Activated B cell treated with CpG ODN at 0.5 μM for 24 hours (primary cell): Measurements from ENCODE around the gene ST6GALNAC4. TPM values are rescaled to one million over a fixed set of nuclear protein-coding genes. Genes with fewer than 3 reads are reported as not detected.
A peak's percentile ranks its signal among the peaks of the same experiment; 100 is the strongest.

Experiments
- ATAC-seq: fragments of 200-7000 bp; cut with Tn5 transposase; one replicate; pipeline ENCODE4 v1.10.0; 2021; ENCODE audit warnings: low read depth, mild to moderate bottlenecking, moderate library complexity
- CTCF ChIA-PET: fragments of 350-600 bp; sonication (Branson Sonifier 250); formaldehyde crosslinking; loops from one replicate; lab custom pipeline; 2021; ENCODE audit warnings: antibody characterized with exemption; lab: Charles Lee
- POLR2A ChIA-PET: fragments of 350-600 bp; sonication (Branson Sonifier 250); formaldehyde crosslinking; loops from one replicate; lab custom pipeline; 2021; ENCODE audit warnings: antibody characterized with exemption; lab: Charles Lee
- DNase-seq: peaks from one replicate; pipeline ENCODE4 v3.0.0; 2022
- H3K27ac Mint-ChIP-seq: one replicate; pipeline ENCODE4 v1.8.0; 2020; ENCODE audit warnings: mixed read lengths
- H3K27me3 Mint-ChIP-seq: one replicate; pipeline ENCODE4 v1.8.0; 2021; ENCODE audit warnings: mixed read lengths
- H3K36me3 Mint-ChIP-seq: one replicate; pipeline ENCODE4 v1.8.0; 2021; ENCODE audit warnings: low read depth, mixed read lengths
- H3K4me1 Mint-ChIP-seq: one replicate; pipeline ENCODE4 v1.8.0; 2021; ENCODE audit warnings: mixed read lengths
- H3K4me3 Mint-ChIP-seq: one replicate; pipeline ENCODE4 v1.8.0; 2020; ENCODE audit warnings: mild to moderate bottlenecking, mixed read lengths
- H3K9me3 Mint-ChIP-seq: one replicate; pipeline ENCODE4 v1.8.0; 2020; ENCODE audit warnings: mixed read lengths
- intact Hi-C: fragments of 100-400 bp; cut with micrococcal nuclease; formaldehyde crosslinking; loops from one replicate; pipeline ENCODE4 v1.15.1; 2024
- total RNA-seq: library from RNA; stranded (reverse); gene quantifications from 2 replicates; pipeline ENCODE4 v1.2.3, GENCODE V29; 2022
- TF ChIP-seq, protein P1 (sequence below): fragments of 200-600 bp; IDR thresholded peaks from one replicate; pipeline ENCODE4 v1.8.0; 2022; ENCODE audit warnings: antibody characterized with exemption, mild to moderate bottlenecking

The ST6GALNAC4 gene
- total RNA-seq, 1 donor from 2014 or later: 85.4 TPM

GRCh38 chr9:127924736-127925444 is 8.0 kb upstream of the ST6GALNAC4 start:
- intact Hi-C loops: no loop called here
- DNase-seq: no peak
- no peak for ATAC-seq
- H3K4me1 Mint-ChIP-seq: peaks cover 31% of the 10 kb centered on the region
- ChIA-PET POLR2A (interaction anchor here (0.7 kb wide), 1 partner anchor 140 kb away, joined by 8 read pairs; no protein-coding TSS in a partner anchor), CTCF (interaction anchor here (1.1 to 5.5 kb wide), 3 partner anchors 54 to 710 kb away, joined by 3 to 48 read pairs (median 3); partner anchors contain the start of gene TOR2A)
- TF ChIP-seq, protein P1, sequence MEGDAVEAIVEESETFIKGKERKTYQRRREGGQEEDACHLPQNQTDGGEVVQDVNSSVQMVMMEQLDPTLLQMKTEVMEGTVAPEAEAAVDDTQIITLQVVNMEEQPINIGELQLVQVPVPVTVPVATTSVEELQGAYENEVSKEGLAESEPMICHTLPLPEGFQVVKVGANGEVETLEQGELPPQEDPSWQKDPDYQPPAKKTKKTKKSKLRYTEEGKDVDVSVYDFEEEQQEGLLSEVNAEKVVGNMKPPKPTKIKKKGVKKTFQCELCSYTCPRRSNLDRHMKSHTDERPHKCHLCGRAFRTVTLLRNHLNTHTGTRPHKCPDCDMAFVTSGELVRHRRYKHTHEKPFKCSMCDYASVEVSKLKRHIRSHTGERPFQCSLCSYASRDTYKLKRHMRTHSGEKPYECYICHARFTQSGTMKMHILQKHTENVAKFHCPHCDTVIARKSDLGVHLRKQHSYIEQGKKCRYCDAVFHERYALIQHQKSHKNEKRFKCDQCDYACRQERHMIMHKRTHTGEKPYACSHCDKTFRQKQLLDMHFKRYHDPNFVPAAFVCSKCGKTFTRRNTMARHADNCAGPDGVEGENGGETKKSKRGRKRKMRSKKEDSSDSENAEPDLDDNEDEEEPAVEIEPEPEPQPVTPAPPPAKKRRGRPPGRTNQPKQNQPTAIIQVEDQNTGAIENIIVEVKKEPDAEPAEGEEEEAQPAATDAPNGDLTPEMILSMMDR: no peak
- H3K4me3 Mint-ChIP-seq: no peak overlapping the region
- H3K27me3 Mint-ChIP-seq: peaks cover 7% of the 10 kb centered on the region
- H3K9me3 Mint-ChIP-seq: no peaks in the 10 kb centered on the region
- no peak overlapping the region for H3K27ac Mint-ChIP-seq
- H3K36me3 Mint-ChIP-seq: no peaks in the 10 kb centered on the region

- intact Hi-C loops: no loop called here
- TF ChIP-seq, protein P1: no peak
- Mint-ChIP-seq H3K4me1 (peaks cover 38% of the 10 kb centered on the region), H3K4me3 (no peak overlapping the region), H3K36me3 (no peaks in the 10 kb centered on the region), H3K27ac (no peak overlapping the region), H3K9me3 (no peaks in the 10 kb centered on the region), H3K27me3 (peaks cover 6% of the 10 kb centered on the region)
- ATAC-seq: no peak
- POLR2A ChIA-PET: interaction anchor here (0.7 to 12.0 kb wide), 4 partner anchors 14 to 189 kb away, joined by 3 to 457 read pairs (median 5); partner anchors contain the start of genes DPM2, ST6GALNAC6 and TOR2A
- CTCF ChIA-PET: interaction anchor here (1.1 to 5.5 kb wide), 3 partner anchors 53 to 189 kb away, joined by 3 to 48 read pairs (median 29); partner anchors contain the start of gene TOR2A
- no peak for DNase-seq
Measured at GRCh38 chr9:127923771-127924170, 6.9 kb upstream of the ST6GALNAC4 start.

GRCh38 chr9:127923046-127923445 is 6.2 kb upstream of the ST6GALNAC4 start:
- POLR2A ChIA-PET: interaction anchor here (1.1 to 12.0 kb wide), 3 partner anchors 14 to 188 kb away, joined by 3 to 457 read pairs (median 3); partner anchors contain the start of genes DPM2, ST6GALNAC6 and TOR2A
- Mint-ChIP-seq H3K4me3 (no peak overlapping the region), H3K36me3 (no peaks in the 10 kb centered on the region), H3K27me3 (peaks cover 4% of the 10 kb centered on the region), H3K4me1 (peaks cover 41% of the 10 kb centered on the region), H3K27ac (no peak overlapping the region), H3K9me3 (no peaks in the 10 kb centered on the region)
- TF ChIP-seq, protein P1: no peak
- DNase-seq (no peak), ATAC-seq (no peak)
- CTCF ChIA-PET: interaction anchor here (1.1 to 5.5 kb wide), 4 partner anchors 53 to 334 kb away, joined by 3 to 48 read pairs (median 28); partner anchors contain the start of gene TOR2A
- intact Hi-C loops: no loop called here

- Mint-ChIP-seq H3K4me3 (no peak overlapping the region), H3K4me1 (peaks cover 43% of the 10 kb centered on the region), H3K36me3 (peaks cover 2% of the 10 kb centered on the region), H3K27me3 (peaks cover 4% of the 10 kb centered on the region), H3K27ac (peak overlapping the region; percentile 50), H3K9me3 (no peaks in the 10 kb centered on the region)
- peak; percentile 75 for DNase-seq
- TF ChIP-seq, protein P1: peak; percentile 97
- ATAC-seq: peak; percentile 12
- POLR2A ChIA-PET: interaction anchor here (0.5 to 12.0 kb wide), 4 partner anchors 9 to 187 kb away, joined by 4 to 457 read pairs (median 10); partner anchors contain the start of genes PIP5KL1, ST6GALNAC6 and TOR2A
- CTCF ChIA-PET: interaction anchor here (0.6 to 5.5 kb wide), 27 partner anchors 9 to 708 kb away, joined by 3 to 48 read pairs (median 5); partner anchors contain the start of genes DPM2, PIP5KL1 and TOR2A
- intact Hi-C loops: loop anchor here (1.0 to 2.0 kb wide), 7 partner anchors 51 to 981 kb away; partner anchors contain the start of genes CDK9 and TOR2A
Measured at GRCh38 chr9:127921557-127922120, 4.8 kb upstream of the ST6GALNAC4 start.
